NCI-H446 (cell line): ENCODE measurements around the gene SLC25A11.

ENCODE experiments used
- DNase-seq, 2 experiments: peaks; one replicate each; lab custom pipeline; 2025; lab: John Stamatoyannopoulos, UW

SLC25A11 gene, protein sequence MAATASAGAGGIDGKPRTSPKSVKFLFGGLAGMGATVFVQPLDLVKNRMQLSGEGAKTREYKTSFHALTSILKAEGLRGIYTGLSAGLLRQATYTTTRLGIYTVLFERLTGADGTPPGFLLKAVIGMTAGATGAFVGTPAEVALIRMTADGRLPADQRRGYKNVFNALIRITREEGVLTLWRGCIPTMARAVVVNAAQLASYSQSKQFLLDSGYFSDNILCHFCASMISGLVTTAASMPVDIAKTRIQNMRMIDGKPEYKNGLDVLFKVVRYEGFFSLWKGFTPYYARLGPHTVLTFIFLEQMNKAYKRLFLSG

DNA sequence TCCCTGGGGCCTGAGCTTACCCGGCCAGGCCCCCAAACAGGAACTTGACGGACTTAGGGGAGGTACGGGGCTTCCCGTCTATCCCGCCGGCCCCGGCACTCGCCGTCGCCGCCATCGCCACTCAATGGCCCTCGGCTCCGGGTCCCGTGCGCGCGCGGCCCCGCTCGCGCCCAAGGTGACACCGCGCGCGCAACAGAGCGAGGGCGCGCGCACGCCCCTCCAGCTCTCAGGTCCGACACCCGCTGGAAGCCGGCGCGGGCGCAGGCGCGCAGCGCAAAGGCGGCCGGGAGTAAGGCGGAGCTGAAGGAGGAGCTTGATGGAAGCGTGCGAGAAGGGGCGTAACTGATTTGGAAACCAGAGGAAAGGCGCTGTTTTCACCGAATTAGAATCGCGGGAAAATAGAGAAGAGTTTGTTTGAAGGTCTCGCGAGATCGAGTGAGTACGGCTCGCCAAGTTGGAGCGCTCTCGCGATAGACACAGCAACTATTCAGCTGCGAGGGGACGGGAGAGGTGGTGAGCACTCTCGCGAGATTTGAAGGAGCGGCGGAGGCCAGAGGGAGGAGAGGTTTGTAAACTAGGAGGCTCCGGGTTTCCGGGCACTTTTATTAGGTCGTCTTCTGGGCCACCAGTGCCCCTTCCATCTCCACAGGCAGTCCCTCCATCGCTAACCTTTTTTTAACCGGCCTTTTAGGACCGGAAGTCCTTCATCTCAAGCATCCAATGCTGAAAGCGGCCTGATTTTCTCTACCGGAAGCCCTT lies at the start of gene SLC25A11, which contains the start of gene RNF167:
SLC25A11 (minus strand) TSS at position 251 of the 759 bp plus-strand sequence; CDS start at position 115, 136 bp downstream.
RNF167 (plus strand) TSS at position 473 of the 759 bp plus-strand sequence. CDS start 642 bp downstream, outside the sequence.
- DNase-seq = peak; percentile 99

DNA sequence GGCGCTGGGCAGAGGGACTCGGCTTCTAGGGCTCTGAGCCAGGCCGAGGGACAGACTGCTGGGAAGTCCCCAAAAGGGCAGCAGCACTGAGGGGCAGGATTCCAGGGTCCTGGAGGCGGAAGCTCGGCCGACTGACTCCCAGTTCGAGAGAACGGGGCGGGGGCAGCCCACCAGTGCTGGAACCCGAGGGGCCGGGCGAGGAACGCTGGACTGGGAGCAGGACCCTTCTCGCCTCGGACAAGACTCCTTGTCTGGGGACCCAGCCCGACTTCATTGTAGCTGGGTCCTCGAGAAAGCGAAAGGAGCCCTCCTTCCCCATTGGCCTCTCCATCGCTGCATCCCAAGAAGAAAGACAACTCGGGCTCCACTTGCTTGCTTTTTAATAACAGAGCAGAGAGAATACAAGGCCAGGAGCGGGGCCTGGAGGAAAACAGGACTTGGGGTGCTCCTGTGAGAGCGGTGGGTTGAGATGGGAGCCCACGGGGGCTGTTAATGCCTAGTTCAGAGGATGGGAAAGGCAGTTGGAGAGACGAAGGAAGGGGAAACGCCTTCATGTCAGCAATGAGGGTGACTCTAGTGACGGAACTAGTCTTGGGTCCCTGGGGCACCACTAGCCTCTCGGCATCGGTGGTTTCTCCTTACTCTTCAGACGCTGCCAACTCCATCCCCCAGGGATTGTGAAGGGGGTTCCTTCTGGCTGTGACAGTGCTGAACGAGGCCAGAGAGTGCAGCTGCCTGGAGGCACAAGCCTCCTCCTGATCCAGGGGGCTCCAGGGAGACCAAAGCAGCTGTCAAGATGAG lies 48.1 kb upstream of the SLC25A11 start:
- DNase-seq = peak in 1 of 2 experiments; percentile 26

DNA sequence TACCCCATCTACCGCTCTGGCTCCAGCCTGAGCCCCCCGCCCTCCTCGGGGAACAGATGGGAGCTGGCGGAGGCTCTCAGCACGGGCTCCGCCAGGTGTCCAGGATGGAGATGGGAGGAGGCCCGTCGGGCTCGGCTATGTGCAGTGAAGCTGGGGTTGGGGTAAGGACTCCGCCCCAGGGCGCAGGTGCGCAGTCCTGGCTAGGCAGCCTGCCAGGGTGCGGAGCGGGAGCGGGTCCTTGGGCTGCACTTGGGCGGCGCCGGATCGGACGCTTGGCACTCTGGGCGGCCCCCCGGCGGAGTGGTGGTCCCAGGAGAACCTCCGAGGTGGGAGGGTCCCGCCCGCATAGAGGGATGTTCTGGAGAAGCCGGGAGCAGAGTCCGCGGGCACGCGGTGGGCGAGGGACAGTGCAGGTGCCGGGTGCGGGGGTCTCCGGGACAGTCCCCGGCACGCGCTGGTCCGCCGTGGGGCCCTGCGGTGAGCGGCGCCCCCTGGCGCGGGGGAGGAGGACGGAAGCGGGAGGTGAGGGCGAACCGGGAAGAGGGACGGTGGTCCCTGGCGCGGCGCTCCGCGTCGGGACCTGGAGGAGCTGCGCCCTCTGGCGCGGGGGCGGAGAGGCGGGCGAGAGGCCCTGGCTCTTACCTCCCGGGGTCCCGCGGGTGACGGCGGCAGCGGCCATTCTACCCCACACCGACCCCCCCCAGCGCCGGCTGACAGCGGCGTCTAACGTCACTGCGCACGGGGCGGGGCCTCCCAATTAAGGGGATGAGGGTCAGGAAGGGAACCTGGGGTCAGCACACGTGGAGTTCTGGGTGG lies 47.3 kb upstream of the SLC25A11 start, which contains the start of gene CAMTA2:
CAMTA2 (minus strand) TSS at position 725 of the 816 bp plus-strand sequence. CDS start 1,453 bp downstream, outside the sequence.
- peak; percentile 20 to 82 for DNase-seq

DNA sequence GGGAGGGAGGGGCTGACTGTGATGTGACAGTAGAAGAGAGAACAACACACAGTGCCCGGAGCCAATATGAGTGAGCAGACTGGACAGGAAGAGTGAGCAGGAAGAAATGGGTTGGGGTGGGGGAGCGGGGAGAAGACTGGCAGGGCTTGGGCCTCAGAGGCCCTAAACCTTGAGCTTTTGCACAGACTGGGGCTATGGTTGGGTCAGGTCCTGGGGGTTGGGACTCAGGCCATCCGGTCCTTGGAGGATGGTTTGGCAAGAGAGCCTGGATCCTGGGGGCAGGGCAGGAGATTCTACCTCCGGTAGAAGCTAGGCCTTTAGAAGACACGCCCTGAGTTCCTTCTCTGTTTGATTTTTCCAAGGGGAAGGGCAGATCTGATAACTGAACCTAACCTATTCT lies 46.6 kb upstream of the SLC25A11 start:
- DNase-seq = no peak

DNA sequence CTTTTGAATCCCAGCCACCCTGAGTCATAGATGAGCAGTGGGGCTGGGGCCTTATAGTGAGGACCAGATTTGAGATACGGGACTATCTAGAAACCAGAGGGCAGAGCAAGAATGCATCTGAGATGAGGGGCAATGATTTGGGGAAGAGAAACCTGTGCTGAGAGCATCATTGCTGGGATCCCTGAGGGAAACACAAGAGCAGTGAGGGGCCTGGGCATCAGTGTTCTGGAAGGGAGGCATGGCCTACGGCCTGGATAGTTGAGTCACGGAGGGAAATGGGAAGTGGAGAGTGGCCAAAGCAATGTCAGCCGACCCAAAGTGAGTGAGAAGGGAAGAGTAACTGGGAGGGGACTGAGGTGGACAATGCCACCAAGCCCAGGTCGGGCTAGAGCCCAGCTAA lies 42.5 kb upstream of the SLC25A11 start:
- DNase-seq = no peak

DNA sequence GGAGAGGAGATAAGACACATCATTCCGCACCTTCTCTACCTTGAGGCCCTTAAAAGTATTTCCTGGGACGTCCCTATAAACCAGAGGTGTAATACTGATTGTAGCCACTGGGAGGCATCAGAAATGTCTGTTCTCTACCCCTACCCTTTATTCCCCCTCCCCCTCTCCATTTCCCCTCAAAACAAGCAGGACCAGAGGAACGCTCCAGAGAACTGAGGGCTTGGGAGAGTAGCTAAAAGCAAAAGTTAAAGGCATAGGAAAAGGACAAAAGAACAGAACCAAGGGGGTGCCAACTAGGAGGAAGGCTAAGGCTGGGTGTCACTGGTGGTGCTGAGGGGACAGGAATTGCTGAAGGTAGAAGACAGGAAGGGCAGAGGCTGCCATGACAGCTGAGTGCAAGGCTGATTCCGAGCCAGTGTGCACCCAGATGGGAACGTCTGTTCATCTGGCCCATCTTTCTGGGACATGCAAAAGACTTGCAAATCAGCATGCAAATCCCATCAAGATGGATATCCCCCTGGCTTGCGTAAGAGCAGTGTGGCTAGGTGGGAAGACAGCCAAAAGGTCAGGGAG lies 40.9 kb upstream of the SLC25A11 start:
- DNase-seq = peak; percentile 16 to 41

DNA sequence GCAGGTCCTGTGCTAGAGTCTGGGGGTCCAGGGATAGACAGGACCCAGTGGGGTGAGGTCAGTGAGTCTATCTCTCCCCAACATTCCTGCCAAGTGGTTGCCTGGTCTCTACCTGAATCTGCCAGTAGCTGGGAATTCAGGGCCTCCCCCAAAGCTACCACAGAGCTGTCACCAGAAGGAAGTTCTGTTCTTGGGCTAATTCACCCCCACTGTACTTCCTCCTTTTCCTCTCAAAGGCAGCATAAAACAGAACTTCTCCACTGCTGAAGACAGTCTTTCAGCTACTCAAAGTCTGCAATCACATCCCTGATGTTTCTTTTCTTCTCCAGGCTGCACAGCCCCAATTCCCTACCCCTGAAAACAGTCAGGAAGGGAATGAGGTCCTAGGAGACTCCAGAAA lies 38.9 kb upstream of the SLC25A11 start:
- no peak for DNase-seq

DNA sequence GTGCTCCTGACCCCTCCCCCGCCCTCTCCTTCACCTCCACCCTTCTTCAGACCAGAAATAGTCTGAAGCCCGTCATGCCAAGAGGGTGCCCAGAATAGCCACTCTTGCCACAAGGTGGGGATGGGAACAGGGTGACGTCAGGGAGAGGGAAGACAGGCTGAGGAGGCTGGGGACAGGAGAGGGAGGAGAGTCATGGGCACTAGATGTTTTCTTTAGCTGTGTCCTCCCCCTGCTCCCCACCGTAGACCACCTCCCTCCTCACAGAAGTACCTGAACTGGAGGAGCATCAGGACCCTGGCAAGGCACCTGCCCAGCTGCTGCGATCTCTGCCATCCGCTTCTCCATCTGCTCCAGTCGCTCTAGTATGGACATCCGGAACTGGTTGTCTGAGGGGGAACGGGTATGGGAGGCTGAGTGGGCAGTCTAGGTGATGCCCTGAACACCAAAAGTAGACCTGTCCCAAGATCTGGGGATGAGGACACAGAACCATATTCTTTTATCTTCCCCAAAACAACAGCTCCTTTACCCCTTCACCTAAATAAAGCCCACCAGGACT lies 34.3 kb upstream of the SLC25A11 start:
- DNase-seq = no peak

DNA sequence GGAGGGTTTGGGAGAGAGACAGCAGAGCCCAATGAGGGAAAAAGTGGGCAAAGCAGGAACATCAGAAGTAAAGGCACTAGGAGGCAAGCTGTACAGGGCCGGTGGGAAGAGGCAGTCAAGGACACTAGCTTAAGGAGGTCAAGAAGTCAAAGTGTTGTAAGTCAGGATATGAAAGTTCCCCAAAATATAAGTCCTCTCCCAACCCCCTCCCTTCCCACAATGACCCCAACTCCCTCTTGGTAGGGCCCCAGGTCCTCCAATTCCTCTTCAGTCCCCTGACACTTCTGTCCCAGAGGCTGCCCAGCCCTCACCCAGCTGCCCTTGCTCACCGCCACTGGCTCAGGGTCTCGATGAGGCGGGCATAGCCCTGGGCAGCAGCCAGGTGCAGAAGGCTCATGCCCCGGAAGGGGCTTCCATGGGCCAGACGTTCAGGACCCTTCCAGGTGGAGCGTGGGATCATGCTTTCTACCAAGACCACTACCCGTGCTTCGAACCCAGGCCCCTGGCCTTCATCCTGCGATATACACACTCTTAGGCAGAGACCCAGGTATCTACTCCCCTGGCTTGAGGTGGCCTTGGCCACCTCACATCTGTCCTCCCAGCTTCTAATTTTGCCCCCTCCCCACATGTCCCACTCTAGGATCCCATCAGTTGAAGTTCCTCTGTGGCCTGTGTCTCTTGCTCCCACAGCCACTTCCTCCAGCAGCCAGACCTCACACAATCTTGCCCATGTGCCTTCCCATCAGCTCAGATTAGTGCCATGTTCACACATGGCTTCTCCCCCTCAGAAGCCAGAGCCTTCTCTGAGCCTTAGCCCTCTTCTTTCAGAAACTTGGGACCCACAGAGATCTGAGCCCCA lies 33.6 kb upstream of the SLC25A11 start:
- no peak for DNase-seq

DNA sequence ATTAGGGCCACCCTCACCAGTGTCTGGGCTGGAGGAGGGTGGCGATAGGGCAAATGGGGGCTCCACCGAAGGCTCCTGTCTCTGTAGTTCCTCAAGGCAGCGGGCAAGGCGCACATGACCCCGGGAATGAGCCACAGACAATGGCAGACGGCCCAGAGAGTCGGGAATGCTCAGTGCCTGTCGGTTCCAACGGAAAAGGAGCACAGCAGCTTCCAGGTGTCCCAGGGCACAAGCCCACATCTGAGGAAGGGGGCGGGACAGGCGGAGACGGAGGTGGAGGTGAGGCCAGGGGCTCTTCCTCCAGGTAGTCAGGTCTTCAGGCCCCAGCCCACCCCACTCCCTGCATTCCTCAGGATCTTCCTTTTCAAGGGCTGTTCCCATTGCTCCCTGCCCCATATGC lies 32.9 kb upstream of the SLC25A11 start:
- no peak for DNase-seq

DNA sequence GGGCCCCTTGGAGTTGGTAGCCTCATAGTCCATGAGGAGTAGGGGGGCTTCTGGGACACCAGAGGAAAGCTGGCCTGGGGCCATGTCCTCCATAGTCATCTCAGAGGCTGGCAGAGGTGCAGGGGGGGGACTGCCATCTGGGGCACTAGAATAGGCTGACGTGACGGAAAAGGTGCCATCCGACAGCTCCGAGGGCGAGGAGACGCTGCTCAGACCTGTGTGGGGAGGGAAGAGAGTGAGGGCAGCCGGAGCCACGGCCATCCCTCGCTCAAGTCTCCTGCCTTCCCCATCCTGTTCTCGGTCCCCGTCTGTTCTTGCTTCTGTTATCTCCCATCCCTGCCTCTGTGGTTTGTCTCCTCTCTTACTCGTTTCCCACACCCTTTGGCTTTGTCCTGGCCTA lies 32.5 kb upstream of the SLC25A11 start:
- no peak for DNase-seq

DNA sequence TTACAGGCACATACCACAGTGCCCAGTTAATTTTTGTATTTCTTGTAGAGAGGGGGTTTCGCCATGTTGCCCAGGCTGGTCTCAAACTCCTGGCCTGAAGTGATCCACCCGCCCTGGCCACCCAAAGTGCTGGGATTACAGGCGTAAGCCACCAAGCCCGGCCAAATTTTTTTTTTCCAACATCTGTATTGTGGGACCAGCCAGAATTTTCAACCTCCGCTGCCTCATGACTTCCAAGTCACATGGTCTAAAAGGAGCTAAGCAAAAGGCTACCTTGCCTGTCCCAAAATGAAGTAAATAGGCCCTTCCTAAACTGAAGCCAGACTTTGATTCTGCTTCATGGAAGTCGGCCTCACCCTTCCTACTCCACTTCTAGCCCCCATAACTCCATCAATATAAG lies 32.0 kb upstream of the SLC25A11 start:
- no peak for DNase-seq

DNA sequence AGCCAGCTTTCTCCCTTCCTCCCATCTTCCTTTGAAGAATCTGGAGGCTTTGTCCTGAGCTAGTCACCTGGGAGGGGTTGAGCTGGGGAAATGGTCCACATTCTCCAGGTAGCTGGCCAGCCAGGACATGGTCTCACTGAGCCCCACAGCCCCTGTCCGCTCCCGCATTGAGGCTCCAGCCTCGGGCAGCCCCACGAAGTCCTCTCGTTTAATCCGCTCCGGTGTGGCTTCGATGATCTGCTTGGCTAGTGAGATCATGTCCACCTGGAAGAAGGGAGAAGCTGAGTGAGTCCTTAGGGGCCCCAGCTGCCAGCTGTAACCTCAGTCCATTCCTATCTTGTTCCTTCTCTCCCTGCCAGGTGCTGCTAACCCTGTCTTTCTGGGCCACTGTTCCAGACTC lies 30.4 kb upstream of the SLC25A11 start:
- no peak for DNase-seq

DNA sequence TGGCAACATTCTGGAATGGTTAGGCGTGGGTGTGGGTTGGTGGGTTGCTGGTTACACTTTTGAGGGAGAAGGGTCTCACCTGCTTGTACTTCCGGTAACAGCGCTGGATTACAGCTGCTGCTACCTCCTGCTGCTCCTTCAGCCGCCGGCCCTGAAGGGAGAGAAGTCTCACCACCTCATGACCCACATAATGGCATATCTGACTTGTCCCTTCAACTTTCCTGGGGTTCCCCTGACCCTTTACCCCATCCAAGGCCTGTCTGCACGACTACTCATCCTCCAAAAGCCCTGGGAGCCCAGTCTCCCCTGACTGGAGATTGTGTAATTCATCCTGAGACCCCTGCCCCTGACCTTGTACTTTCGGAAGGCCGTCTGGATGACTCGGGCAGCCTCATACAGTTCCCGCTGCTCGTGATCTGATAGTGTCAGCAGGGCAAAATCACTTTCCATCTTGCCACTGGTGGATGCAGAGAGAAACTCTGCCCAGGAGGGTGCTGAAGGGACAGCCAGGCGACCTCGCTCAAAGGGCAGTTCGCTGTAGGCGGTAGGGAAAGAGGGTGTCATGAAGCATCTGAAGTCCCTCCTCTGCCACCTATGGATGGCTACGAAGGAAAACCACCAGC lies 29.8 kb upstream of the SLC25A11 start:
- DNase-seq = no peak

DNA sequence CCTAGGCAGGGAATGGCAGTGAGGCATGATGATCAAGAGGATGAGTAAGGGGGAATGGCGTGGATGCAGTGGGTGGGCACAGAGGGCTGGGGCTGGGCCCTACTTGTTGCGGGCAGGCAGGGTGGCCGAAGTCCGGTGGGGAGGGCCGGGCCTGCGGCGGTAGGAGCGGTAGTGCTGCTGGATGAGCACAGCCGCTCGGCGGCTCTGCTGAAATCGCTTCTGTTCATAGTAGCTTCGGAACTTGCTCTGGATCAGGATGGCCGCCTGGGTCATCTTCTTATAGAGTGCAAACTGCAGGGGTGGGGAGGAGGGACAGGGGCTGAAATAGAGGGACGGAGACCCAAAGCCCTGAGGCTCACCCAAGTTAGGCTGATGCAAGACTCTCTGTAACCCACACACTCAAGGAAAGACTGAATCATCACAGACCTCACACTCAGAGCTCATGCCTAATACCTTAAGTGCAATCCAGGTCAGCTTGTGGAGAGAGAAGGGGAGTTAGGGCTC lies 29.3 kb upstream of the SLC25A11 start:
- DNase-seq = no peak

DNA sequence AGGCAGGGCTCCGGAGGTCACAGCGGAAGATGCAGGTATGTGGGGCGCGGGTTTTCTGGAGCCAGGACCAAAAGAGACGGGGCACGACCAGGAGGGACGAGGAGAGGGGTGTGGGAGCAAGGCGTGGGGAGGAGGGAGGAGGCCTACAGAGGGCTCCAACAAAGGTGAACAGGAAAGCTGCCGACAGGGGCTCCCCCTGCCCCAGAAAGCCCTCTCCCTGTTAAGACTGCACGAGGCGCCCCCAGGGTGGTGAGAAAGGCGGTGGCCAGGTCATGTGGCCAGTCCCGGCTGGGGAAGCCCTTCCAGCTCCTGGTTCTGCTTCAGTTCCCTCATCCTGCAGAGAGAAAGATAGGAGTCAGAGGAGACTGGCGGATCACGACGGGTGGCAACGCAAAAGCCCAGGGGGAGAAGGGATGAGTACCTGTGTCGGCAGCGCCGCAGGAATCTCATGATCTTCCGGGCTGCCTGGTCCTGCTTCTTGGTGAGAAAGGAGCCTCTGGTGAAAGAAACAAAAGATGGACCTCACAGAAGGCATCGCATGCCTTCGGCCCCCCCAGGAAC lies 28.7 kb upstream of the SLC25A11 start:
- no peak for DNase-seq

DNA sequence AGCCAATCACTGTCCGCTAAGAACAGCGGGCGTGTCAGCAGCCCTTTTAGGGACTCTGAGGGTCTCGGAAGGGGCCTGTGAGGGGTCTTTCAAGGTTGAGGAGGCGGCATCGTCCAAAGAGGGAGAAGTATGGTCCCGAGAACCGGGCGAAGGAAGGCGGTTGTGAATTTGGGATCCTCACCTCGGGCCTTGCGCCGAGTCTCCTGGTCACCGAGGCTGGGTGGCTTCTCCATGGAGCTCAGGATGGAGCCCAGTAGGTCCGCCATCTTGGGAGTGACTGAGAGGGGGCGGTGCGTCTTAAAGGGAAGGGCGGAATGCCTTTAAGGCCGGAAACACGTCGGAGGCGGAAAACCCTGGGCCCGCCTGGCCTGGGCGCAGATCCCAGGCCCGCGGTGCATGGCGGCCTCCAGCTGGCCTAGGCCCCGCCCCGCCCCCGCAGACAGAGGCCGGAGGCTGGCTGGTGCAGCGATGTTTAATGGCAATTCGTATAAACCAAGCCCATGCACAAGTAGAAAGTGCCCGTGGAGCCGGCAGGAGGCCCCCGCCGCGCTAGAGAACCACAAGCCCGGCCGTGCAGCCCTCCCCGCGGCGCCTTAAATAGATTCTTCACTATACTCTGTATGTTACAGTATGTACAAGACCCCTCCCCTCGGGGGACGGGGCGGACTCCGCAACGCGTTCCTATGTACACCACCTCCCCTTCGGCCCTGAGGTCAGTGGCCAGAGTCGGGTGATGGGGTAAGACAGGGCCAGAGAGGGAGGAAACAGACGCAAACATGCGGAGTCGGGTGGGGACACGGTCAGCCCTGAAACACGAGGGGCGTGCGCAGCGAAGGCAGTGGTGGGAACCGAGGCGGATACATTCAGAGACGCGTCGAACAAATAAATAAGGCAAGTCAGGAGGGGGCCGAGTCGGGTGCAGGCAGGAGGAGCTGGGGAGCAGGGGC lies 28.0 kb upstream of the SLC25A11 start, which contains the start of gene SPAG7:
SPAG7 (minus strand) TSS at position 279 of the 947 bp plus-strand sequence; CDS start at position 266, 13 bp downstream.
- DNase-seq = peak; percentile 89 to 94
